Measurements from ENCODE around the gene POLN.
"Not testable (repeated sequence)": the region's sequence is repeated elsewhere in the genome, so short reads cannot be mapped to it uniquely, and the experiment has no call there.

Gene POLN

GRCh38 chr4:2212831-2213230 lies 29.1 kb downstream of the POLN start:
- DNase-seq, result no peak

- DNase-seq, result not testable (repeated sequence)
These were observed 39.1 kb downstream of the POLN start for GRCh38 chr4:2202789-2203188.

DNA sequence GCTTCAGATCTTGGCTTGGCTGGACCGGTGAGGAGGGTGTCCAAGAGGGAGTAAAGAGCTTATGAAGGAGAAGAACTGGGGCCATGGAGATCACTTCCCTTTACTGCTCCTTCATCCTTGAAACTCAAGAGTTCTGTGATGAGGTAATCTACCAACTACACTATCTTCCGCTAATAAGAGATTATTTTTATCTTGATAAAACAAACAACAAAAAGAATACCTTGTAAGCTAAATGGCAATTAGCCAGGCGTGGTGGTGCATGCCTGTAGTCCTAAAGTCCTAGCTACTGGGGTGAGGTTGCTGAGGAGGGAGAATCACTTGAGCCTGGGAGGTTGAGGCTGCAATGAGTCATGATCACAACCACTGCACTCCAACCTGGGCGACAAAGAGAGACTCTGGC lies 47.4 kb downstream of the POLN start:
- DNase-seq, result no peak

- no peak for DNase-seq
These were observed 48.6 kb downstream of the POLN start for GRCh38 chr4:2193326-2193725.

GRCh38 chr4:2186865-2187172 lies 55.1 kb downstream of the POLN start:
- DNase-seq, result no peak

- no peak for DNase-seq
These were observed 55.6 kb downstream of the POLN start for GRCh38 chr4:2186133-2186864.

DNA sequence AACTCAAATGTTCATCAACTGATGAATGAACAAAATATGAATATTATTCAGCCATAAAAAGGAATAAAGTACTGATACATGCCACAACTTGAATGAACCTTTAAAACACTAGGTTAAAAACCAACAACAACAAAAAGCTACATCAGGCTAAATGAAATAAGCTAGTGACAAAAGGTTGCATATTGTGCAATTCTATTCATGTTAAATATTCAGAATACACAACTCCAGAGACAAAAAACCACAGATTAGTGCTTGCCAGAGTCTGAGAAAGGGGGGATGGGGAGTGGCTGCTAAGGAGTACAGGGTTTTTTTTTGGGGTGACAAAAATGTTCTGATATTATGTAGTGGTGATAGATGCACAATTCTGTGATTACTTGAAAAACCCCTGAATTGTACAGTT lies 58.5 kb downstream of the POLN start:
- no peak for DNase-seq

DNA sequence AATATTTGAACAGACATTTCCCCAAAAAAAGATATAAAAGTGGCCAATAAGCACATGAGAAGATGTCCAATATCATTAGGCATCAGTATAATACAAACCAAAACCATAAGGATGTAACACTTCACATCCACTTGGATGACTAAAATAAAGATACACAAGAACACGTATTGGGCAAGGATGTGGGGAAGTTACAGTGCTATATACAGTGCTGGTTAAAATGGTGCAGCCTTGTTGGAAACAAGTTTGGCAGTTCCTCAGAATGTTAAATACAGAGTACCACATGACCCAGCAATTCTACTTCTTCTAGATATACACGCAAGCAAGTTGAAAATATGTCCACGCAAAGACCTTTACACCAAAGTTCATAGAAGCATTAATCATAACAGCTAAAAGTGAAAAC lies 58.9 kb downstream of the POLN start:
- no peak for DNase-seq

- DNase-seq, result no peak
These were observed 61.5 kb downstream of the POLN start for GRCh38 chr4:2180410-2180809.

GRCh38 chr4:2179717-2180116 lies 62.2 kb downstream of the POLN start:
- DNase-seq, result no peak

- DNase-seq, result no peak
These were observed 62.9 kb downstream of the POLN start for GRCh38 chr4:2178986-2179385.

GRCh38 chr4:2177443-2178093 lies 64.4 kb downstream of the POLN start:
- no peak for DNase-seq

GRCh38 chr4:2175990-2176698 lies 65.8 kb downstream of the POLN start:
- no peak for DNase-seq

DNA sequence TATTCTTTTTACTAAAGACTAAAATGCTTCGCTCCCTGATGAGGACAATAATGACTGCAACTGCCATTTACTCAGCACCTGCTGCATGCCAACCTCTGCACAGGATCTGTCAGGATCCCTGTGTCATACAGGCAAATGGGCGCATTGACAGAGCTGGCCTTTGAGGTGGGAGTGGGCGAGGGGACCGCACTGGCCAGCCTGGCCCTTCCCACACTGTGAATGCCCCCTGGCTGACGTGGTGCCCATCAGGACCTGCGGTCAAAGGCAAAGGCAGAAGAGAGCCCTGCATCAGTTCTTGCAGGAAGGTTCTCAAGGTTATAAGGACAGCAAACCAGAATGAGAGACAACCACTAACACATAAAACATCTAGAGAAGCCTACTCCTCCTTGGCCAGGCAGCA lies 67.9 kb downstream of the POLN start:
- DNase-seq, result no peak

- no peak for DNase-seq
These were observed 69.2 kb downstream of the POLN start for GRCh38 chr4:2172627-2173231.

DNA sequence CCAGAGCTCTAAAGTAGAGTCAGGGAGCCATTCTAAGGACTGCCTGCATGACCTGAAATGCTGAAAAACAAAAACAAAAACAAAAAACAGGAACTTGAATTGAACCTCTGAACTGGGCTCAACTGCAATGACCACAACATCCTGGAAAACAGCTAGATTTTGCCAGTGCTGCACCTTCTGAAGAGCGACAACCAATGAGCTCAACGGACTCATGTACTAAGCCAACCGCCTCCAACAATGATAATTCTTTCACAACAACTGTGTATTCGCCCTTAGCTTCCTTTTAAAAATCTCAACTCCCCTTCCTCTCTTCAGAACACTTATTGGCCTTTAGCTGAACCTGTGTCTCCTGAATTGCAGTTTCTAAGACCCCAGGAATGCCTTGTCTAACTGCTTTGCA lies 69.8 kb downstream of the POLN start:
- DNase-seq, result no peak

DNA sequence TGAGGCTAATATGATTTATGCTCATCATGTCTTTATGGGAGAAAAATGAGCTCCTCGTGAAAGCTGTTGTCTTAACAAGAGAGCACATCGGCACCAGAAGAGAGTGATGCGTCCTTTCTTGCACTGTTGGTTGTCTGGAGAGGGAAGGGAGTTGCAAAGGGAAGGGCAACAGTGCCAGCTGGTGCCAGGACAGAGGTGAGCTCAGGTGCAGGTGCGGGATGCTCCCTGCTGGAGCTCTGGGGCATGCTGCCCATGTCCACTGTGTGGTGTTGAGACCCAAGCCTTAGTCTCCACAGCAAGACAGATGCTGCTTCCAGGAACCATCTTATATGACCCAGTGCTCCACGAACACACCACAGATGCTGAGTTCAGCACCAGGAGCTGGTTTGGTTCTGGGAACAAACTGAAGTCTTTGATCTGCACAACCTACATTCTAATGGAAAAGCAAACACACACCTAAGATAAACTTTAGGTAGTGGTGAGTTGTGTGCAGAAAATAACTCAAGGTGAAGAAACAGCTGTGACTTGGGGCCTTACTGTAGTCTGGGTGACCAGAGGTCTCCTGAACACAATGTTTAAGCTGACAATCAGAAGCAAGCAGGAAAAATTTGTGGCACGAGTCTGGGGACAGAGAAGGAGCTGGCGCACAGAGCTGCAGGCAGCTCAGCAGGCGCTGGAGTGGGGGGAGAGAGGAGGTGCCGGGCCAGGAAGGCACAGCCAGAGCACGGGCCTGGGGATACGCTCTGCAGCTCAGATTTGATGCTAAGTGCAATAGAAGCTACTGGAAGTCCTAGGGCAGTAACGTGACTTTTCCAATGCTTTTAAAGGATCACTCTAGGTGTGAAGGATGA lies 73.2 kb downstream of the POLN start:
- no peak for DNase-seq

GRCh38 chr4:2166253-2166652 lies 75.7 kb downstream of the POLN start:
- no peak for DNase-seq

- no peak for DNase-seq
These were observed 76.5 kb downstream of the POLN start for GRCh38 chr4:2165391-2165790.

- no peak for DNase-seq
These were observed 78.6 kb downstream of the POLN start for GRCh38 chr4:2163311-2163821.

DNA sequence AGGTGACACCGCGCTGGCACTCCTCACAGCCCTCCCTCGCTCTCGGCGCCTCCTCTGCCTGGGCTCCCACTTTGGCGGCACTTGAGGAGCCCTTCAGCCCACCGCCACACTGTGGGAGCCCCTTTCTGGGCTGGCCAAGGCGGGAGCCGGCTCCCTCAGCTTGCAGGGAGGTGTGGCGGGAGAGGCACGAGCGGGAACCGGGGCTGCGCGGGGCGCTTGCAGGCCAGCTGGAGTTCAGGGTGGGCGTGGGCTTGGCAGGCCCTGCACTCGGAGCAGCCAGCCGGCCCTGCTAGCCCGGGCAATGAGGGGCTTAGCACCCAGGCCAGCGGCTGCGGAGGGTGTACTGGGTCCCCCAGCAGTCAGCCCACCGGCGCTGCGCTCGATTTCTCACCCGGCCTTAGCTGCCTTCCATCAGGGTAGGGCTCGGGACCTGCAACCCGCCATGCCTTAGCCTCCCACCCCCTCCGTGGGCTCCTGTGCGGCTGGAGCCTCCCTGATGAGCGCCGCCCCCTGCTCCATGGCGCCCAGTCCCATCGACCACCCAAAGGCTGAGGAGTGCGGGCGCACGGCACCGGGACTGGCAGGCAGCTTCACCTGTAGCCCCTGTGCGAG lies 80.7 kb downstream of the POLN start:
- DNase-seq, result not testable (repeated sequence)

- no peak for DNase-seq
These were observed 82.0 kb downstream of the POLN start for GRCh38 chr4:2159931-2160330.

Data from hippocampal formation (tissue), 2 donors.